ENCODE data around the gene OSBP2. TPM values are rescaled to one million over a fixed set of nuclear protein-coding genes. Genes with fewer than 3 reads are reported as not detected.

Gene OSBP2
- total and polyA plus RNA-seq, 2 experiments from 2014 or later = 2.1 to 2.9 TPM

GRCh38 chr22:30944986-30945385 is 250.3 kb downstream of the OSBP2 start:
- H3K36me3 Mint-ChIP-seq (ENCODE audit: low read depth) = peaks cover 36% of the 10 kb centered on the region
- Histone ChIP-seq H4K20me1 (replicated peaks; ENCODE audit: insufficient read depth) (peaks cover 32% of the 10 kb centered on the region), H3K4me3 (no peak overlapping the region), H3K27ac (ENCODE audit: low read depth) (no peak overlapping the region), H3K4me1 (ENCODE audit: insufficient read depth) (no peaks in the 10 kb centered on the region), H3K4me2 (no peak overlapping the region), H3K79me2 (replicated peaks; ENCODE audit: insufficient read depth) (peaks cover 36% of the 10 kb centered on the region), H3K36me3 (ENCODE audit: insufficient read depth) (peaks cover 84% of the 10 kb centered on the region), H2AFZ (no peak overlapping the region), H3K9me2 (ENCODE audit: insufficient read depth) (no peaks in the 10 kb centered on the region), H3K27me3 (ENCODE audit: insufficient read depth) (no peaks in the 10 kb centered on the region), H3F3A (replicated peaks; ENCODE audit: low read depth) (0 out of 2 replicates have a peak, but pooled peaks cover 4% of the 10 kb centered on the region)
- H3K27me3 Mint-ChIP-seq (ENCODE audit: insufficient read depth, low read depth, poor library complexity) = peaks cover 3% of the 10 kb centered on the region
- TF ChIP-seq NANOG (IDR thresholded peaks at IDR 0.05; ENCODE audit: borderline replicate concordance) (no peak), POLR2AphosphoS5 (IDR thresholded peaks at IDR 0.05; ENCODE audit: low read depth) (no peak), JUNB (IDR thresholded peaks at IDR 0.05; ENCODE audit: unreplicated experiment) (no peak), ZNF114 (CRISPR knock-in tag; IDR thresholded peaks at IDR 0.05) (no peak), CTCF (conservative IDR thresholded peaks at IDR 0.05; ENCODE audit: low read depth in 2 of 2) (no peak), EZH2 (IDR thresholded peaks at IDR 0.05; ENCODE audit: low read depth, unreplicated experiment) (no peak), EZH2phosphoT487 (IDR thresholded peaks at IDR 0.05; ENCODE audit: unreplicated experiment) (no peak), ZNF462 (CRISPR knock-in tag; IDR thresholded peaks at IDR 0.05) (no peak), STAT1 (IDR thresholded peaks at IDR 0.05; ENCODE audit: unreplicated experiment) (no peak), ZNF331 (CRISPR knock-in tag; IDR thresholded peaks at IDR 0.05; ENCODE audit: low read depth) (no peak), CREB1 (CRISPR knock-in tag; IDR thresholded peaks at IDR 0.05; ENCODE audit: low read depth) (no peak), ETS1 (IDR thresholded peaks at IDR 0.05) (no peak), REST (IDR thresholded peaks at IDR 0.05; ENCODE audit: unreplicated experiment) (no peak)
- H3K4me1 Mint-ChIP-seq = no peaks in the 10 kb centered on the region
- no peaks in the 10 kb centered on the region for H3K9me3 Mint-ChIP-seq
- H3K27ac Mint-ChIP-seq = no peak overlapping the region
- ATAC-seq (no peak), DNase-seq (ENCODE audit: low spot score) (no peak)
- H3K4me3 Mint-ChIP-seq = no peak overlapping the region
